HCT116 (cell line): ENCODE measurements around the gene CACNA1G. TPM values are rescaled to one million over a fixed set of nuclear protein-coding genes. Genes with fewer than 3 reads are reported as not detected.

Experiments used
- ATAC-seq: fragments of 200-7000 bp; cut with Tn5 transposase; 2 replicates; pipeline ENCODE4 v1.9.1; 2020; ENCODE audit warnings: mild to moderate bottlenecking, moderate library complexity
- BruUV-seq: library from RNA; stranded (reverse); fragments of 400-500 nt; replicated peaks from 2 replicates; lab custom pipeline; 2021; lab: Mats Ljungman, UMichigan
- CTCF ChIA-PET: fragments of 300-600 bp; sonication (Branson Sonifier 250); formaldehyde crosslinking; loops from one replicate; lab custom pipeline; 2021; ENCODE audit warnings: antibody characterized with exemption; lab: Charles Lee
- POLR2A ChIA-PET: fragments of 300-600, 350-600 bp; sonication (Branson Sonifier 250); formaldehyde crosslinking; loops from one replicate; lab custom pipeline; 2021; ENCODE audit warnings: antibody characterized with exemption; lab: Charles Lee
- RAD21 ChIA-PET, 2 experiments: fragments of 300-600 bp; sonication (Branson Sonifier 250); formaldehyde crosslinking; loops; one replicate each; lab custom pipeline; 2023; ENCODE audit warnings: low total read pairs in 2 of 2; ENCODE audit not compliant: uncharacterized antibody in 2 of 2, unreplicated experiment in 2 of 2, low non-redundant PET in 1 of 2; lab: Charles Lee
- DNase-seq: peaks from one replicate; pipeline ENCODE4 v3.0.0-alpha.2; 2010; ENCODE audit warnings: low read depth, low spot score
- H2AFZ ChIP-seq: fragments of 200-600 bp; shearing (Covaris generic), sonication (generic); 2 replicates; pipeline ENCODE4 v1.6.1; 2017; ENCODE audit warnings: low read depth, mixed run types, mixed read lengths, antibody characterized with exemption, low read length; ENCODE audit not compliant: poor library complexity, severe bottlenecking
- H3K27ac ChIP-seq: 2 replicates; pipeline ENCODE4 v1.5.1; 2012; ENCODE audit warnings: low read depth, low read length
- H3K27me3 ChIP-seq: fragments of 200-600 bp; sonication (generic); 2 replicates; pipeline ENCODE4 v1.6.1; 2016; ENCODE audit warnings: mixed run types, low read length, mixed read lengths; ENCODE audit not compliant: insufficient read depth
- H3K36me3 ChIP-seq, 2 experiments: fragments of 200-500 bp in 1 of 2; fragments of 200-600 bp in 1 of 2; sonication (Bioruptor generic) in 1 of 2; sonication (generic) in 1 of 2; 2 replicates each; pipeline versions ENCODE4 v1.5.1 to v1.6.1; 2014 to 2016; ENCODE audit warnings: low read length in 2 of 2, inconsistent platforms in 1 of 2, mixed read lengths in 1 of 2, mixed run types in 1 of 2; ENCODE audit not compliant: insufficient read depth in 2 of 2, control insufficient read depth in 1 of 2
- H3K4me1 ChIP-seq, 2 experiments: fragments of 200-600 bp in 1 of 2; sonication (generic) in 1 of 2; 2 replicates each; pipeline versions ENCODE4 v1.5.1 to v1.6.1; 2012 to 2017; ENCODE audit warnings: low read length in 2 of 2, inconsistent platforms in 1 of 2, mild to moderate bottlenecking in 1 of 2, mixed read lengths in 1 of 2, mixed run types in 1 of 2, moderate library complexity in 1 of 2; ENCODE audit not compliant: insufficient read depth in 2 of 2, control insufficient read depth in 1 of 2
- H3K4me2 ChIP-seq: fragments of 200-600 bp; sonication (generic); 2 replicates; pipeline ENCODE4 v1.6.1; 2017; ENCODE audit warnings: mixed run types, low read length, mixed read lengths
- H3K4me3 ChIP-seq, 2 experiments: fragments of 200-600 bp in 1 of 2; sonication (generic) in 1 of 2; replicated peaks in 1 of 2; 2 replicates each; pipeline ENCODE4 v1.5.1; 2011 to 2016; ENCODE audit warnings: low read length in 2 of 2, control low read depth in 1 of 2, low read depth in 1 of 2, mild to moderate bottlenecking in 1 of 2, mixed read lengths in 1 of 2, mixed run types in 1 of 2
- H3K79me2 ChIP-seq: fragments of 200-600 bp; sonication (generic); 2 replicates; pipeline ENCODE4 v1.6.1; 2017; ENCODE audit warnings: mild to moderate bottlenecking, mixed run types, low read length, moderate library complexity, mixed read lengths; ENCODE audit not compliant: insufficient read depth
- H3K9ac ChIP-seq: fragments of 200-600 bp; sonication (generic); 2 replicates; pipeline ENCODE4 v1.6.1; 2016; ENCODE audit warnings: low read length, mixed read lengths
- H3K9me2 ChIP-seq: fragments of 200-600 bp; sonication (generic), shearing (Covaris generic); 2 replicates; pipeline ENCODE4 v1.6.1; 2017; ENCODE audit warnings: mixed run types, mild to moderate bottlenecking, moderate library complexity; ENCODE audit not compliant: insufficient read depth
- H3K9me3 ChIP-seq, 2 experiments: fragments of 200-500 bp in 1 of 2; fragments of 200-600 bp in 1 of 2; sonication (Bioruptor generic) in 1 of 2; sonication (generic) in 1 of 2; 2 replicates each; pipeline ENCODE4 v1.6.1; 2014 to 2017; ENCODE audit warnings: low read length in 2 of 2, mixed read lengths in 2 of 2, inconsistent platforms in 1 of 2, low read depth in 1 of 2, mild to moderate bottlenecking in 1 of 2, mixed run types in 1 of 2, moderate library complexity in 1 of 2; ENCODE audit not compliant: control insufficient read depth in 1 of 2, insufficient read depth in 1 of 2
- H4K20me1 ChIP-seq: fragments of 200-600 bp; sonication (generic), shearing (Covaris generic); 2 replicates; pipeline ENCODE4 v1.6.1; 2017; ENCODE audit warnings: mixed run types, mild to moderate bottlenecking, moderate library complexity; ENCODE audit not compliant: insufficient read depth
- EGR1 ChIP-seq: IDR thresholded peaks from 2 replicates; pipeline ENCODE4 v1.6.1; 2012; ENCODE audit warnings: low read depth
- ELF1 ChIP-seq: IDR thresholded peaks from 2 replicates; pipeline ENCODE4 v1.6.1; 2012; ENCODE audit warnings: low read depth, borderline replicate concordance
- EZH2 ChIP-seq: fragments of 200-600 bp; sonication (generic); IDR thresholded peaks from 2 replicates; pipeline ENCODE4 v1.6.1; 2017; ENCODE audit warnings: antibody characterized with exemption, mixed run types
- POLR2A ChIP-seq: IDR thresholded peaks from 2 replicates; pipeline ENCODE4 v1.7.0; 2011; ENCODE audit warnings: borderline replicate concordance; ENCODE audit not compliant: insufficient read depth, insufficient read length; ENCODE audit errors: extremely low read depth
- POLR2AphosphoS5 ChIP-seq: IDR thresholded peaks from 2 replicates; pipeline ENCODE4 v1.6.1; 2011; ENCODE audit warnings: mild to moderate bottlenecking, low read depth, low read length, moderate library complexity
- RAD21 ChIP-seq: IDR thresholded peaks from 2 replicates; pipeline ENCODE4 v1.6.1; 2012; ENCODE audit warnings: low read depth, mild to moderate bottlenecking
- SIN3A ChIP-seq: IDR thresholded peaks from 2 replicates; pipeline ENCODE4 v1.6.1; 2012; ENCODE audit warnings: low read depth
- SP1 ChIP-seq: IDR thresholded peaks from 2 replicates; pipeline ENCODE4 v1.6.1; 2012; ENCODE audit warnings: low read depth
- SRF ChIP-seq: IDR thresholded peaks from 2 replicates; pipeline ENCODE4 v1.6.1; 2012; ENCODE audit warnings: low read depth
- TCF7L2 ChIP-seq: IDR thresholded peaks from 2 replicates; pipeline ENCODE4 v1.7.0; 2011; ENCODE audit warnings: borderline replicate concordance, inconsistent platforms; ENCODE audit not compliant: insufficient read depth, insufficient read length; ENCODE audit errors: extremely low read depth
- YY1 ChIP-seq: IDR thresholded peaks from 2 replicates; pipeline ENCODE4 v1.6.1; 2011; ENCODE audit warnings: low read length, low read depth, moderate library complexity, mild to moderate bottlenecking; ENCODE audit not compliant: insufficient replicate concordance; ENCODE audit errors: extremely low read depth
- ZNF274 ChIP-seq: fragments of 200-500 bp; sonication (Bioruptor generic); IDR thresholded peaks from 2 replicates; pipeline ENCODE4 v1.6.1; 2014; ENCODE audit warnings: mild to moderate bottlenecking, low read depth, low read length, inconsistent platforms
- intact Hi-C: fragments of 100-400 bp; cut with micrococcal nuclease; formaldehyde crosslinking; loops from 2 replicates; pipeline ENCODE4 v1.10.0; 2022
- total RNA-seq: library from RNA; stranded (reverse); gene quantifications from one replicate; pipeline ENCODE4 v1.2.1, GENCODE V29; 2021; ENCODE audit not compliant: unreplicated experiment
- TF ChIP-seq, protein P1 (sequence below): IDR thresholded peaks from 2 replicates; pipeline ENCODE4 v1.6.1; 2011; ENCODE audit warnings: mild to moderate bottlenecking, low read length, moderate library complexity; ENCODE audit not compliant: insufficient replicate concordance; ENCODE audit errors: extremely low read depth
- TF ChIP-seq, protein P2 (sequence below): IDR thresholded peaks from 2 replicates; pipeline ENCODE4 v1.6.1; 2012; ENCODE audit warnings: low read depth

Gene CACNA1G
- total RNA-seq, 1 experiment from 2014 or later: 3.4 TPM

- TF ChIP-seq EZH2: no peak
- TF ChIP-seq, protein P1, sequence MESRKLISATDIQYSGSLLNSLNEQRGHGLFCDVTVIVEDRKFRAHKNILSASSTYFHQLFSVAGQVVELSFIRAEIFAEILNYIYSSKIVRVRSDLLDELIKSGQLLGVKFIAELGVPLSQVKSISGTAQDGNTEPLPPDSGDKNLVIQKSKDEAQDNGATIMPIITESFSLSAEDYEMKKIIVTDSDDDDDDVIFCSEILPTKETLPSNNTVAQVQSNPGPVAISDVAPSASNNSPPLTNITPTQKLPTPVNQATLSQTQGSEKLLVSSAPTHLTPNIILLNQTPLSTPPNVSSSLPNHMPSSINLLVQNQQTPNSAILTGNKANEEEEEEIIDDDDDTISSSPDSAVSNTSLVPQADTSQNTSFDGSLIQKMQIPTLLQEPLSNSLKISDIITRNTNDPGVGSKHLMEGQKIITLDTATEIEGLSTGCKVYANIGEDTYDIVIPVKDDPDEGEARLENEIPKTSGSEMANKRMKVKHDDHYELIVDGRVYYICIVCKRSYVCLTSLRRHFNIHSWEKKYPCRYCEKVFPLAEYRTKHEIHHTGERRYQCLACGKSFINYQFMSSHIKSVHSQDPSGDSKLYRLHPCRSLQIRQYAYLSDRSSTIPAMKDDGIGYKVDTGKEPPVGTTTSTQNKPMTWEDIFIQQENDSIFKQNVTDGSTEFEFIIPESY: no peak
- no peak for TF ChIP-seq YY1
- no peak for TF ChIP-seq ZNF274
- no peak for TF ChIP-seq SP1
- TF ChIP-seq POLR2A: no peak
- no peak for TF ChIP-seq POLR2AphosphoS5
- TF ChIP-seq RAD21: no peak
- TF ChIP-seq EGR1: no peak
- no peak for TF ChIP-seq SRF
- TF ChIP-seq, protein P2, sequence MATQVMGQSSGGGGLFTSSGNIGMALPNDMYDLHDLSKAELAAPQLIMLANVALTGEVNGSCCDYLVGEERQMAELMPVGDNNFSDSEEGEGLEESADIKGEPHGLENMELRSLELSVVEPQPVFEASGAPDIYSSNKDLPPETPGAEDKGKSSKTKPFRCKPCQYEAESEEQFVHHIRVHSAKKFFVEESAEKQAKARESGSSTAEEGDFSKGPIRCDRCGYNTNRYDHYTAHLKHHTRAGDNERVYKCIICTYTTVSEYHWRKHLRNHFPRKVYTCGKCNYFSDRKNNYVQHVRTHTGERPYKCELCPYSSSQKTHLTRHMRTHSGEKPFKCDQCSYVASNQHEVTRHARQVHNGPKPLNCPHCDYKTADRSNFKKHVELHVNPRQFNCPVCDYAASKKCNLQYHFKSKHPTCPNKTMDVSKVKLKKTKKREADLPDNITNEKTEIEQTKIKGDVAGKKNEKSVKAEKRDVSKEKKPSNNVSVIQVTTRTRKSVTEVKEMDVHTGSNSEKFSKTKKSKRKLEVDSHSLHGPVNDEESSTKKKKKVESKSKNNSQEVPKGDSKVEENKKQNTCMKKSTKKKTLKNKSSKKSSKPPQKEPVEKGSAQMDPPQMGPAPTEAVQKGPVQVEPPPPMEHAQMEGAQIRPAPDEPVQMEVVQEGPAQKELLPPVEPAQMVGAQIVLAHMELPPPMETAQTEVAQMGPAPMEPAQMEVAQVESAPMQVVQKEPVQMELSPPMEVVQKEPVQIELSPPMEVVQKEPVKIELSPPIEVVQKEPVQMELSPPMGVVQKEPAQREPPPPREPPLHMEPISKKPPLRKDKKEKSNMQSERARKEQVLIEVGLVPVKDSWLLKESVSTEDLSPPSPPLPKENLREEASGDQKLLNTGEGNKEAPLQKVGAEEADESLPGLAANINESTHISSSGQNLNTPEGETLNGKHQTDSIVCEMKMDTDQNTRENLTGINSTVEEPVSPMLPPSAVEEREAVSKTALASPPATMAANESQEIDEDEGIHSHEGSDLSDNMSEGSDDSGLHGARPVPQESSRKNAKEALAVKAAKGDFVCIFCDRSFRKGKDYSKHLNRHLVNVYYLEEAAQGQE: no peak
- no peak for TF ChIP-seq SIN3A
- TF ChIP-seq TCF7L2: no peak
- TF ChIP-seq ELF1: no peak
- DNase-seq (no peak), ATAC-seq (no peak)
- peaks cover 26% of the 10 kb centered on the region for H3K79me2 ChIP-seq
- RAD21 ChIA-PET: no interaction called here
- H3K9me3 ChIP-seq: no peaks in the 10 kb centered on the region
- no peaks in the 10 kb centered on the region for H4K20me1 ChIP-seq
- BruUV-seq: no TSS peak
- no peak overlapping the region for H3K4me3 ChIP-seq
- H3K4me2 ChIP-seq: no peak overlapping the region
- CTCF ChIA-PET: interaction anchor here (0.7 to 1.5 kb wide), 2 partner anchors 30 to 62 kb away, joined by 3 to 8 read pairs; no protein-coding TSS in a partner anchor
- H3K27ac ChIP-seq: no peak overlapping the region
- no peaks in the 10 kb centered on the region for H3K36me3 ChIP-seq
- intact Hi-C loops: loop anchor here (10.0 kb wide), 1 partner anchor 232 kb away; the partner anchor contains the start of gene TOB1
- no peaks in the 10 kb centered on the region for H3K9me2 ChIP-seq
- peaks cover 47 to 83% of the 10 kb centered on the region in 2 experiments for H3K4me1 ChIP-seq
- POLR2A ChIA-PET: no interaction called here
- no peaks in the 10 kb centered on the region for H3K27me3 ChIP-seq
- H3K9ac ChIP-seq: no peak overlapping the region
- no peak overlapping the region for H2AFZ ChIP-seq
Observed at GRCh38 chr17:50632637-50633036, 72.1 kb downstream of the CACNA1G start.
